ENCODE measurements around the gene OR51D1. TPM values are rescaled to one million over a fixed set of nuclear protein-coding genes. Genes with fewer than 3 reads are reported as not detected.

OR51D1 gene
- total RNA-seq, 1 experiment from 2014 or later = not detected

DNA sequence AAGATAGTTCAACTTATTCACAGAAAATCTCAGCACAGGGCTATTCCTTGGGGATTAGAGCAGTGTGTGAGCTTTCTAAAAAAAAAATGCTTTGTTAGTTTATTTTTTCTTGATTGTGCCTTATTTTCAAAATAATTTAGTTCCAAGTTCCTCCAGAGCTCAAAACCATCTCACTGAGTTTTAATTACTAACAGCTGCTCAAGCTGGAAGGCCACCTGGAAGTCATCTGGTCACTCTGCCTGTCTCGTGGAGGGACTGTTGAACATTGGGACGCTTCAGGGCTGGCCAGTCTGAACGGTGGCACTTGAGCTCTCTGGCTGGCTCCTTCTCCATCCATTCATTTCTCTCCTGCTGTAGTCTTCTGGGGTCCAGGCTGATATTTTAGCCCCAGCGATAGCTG, 10.5 kb downstream of the OR51D1 start:
- Histone ChIP-seq H3K4me1 (ENCODE audit: insufficient read depth, low read length, poor library complexity, severe bottlenecking) (no peaks in the 10 kb centered on the region), H3K36me3 (ENCODE audit: insufficient read depth, low read length, poor library complexity, severe bottlenecking) (no peaks in the 10 kb centered on the region), H3K4me3 (ENCODE audit: low read depth, low read length, poor library complexity, severe bottlenecking) (no peak overlapping the region), H3K27ac (ENCODE audit: low read depth, low read length, poor library complexity, severe bottlenecking) (no peak overlapping the region), H3K27me3 (replicated peaks; ENCODE audit: insufficient read depth, low read depth, low read length, poor library complexity) (no peaks in the 10 kb centered on the region), H3K9me3 (ENCODE audit: low read depth, low read length, poor library complexity, severe bottlenecking) (no peaks in the 10 kb centered on the region)
- ChIA-PET CTCF (interaction anchor here (1.0 kb wide), 1 partner anchor 12 kb away, joined by 3 read pairs; no protein-coding TSS in a partner anchor), POLR2A (ENCODE audit: low non-redundant PET) (no interaction called here)
- DNase-seq (ENCODE audit: low spot score) = no peak
- no TSS peak for BruUV-seq (replicated peaks)
- intact Hi-C loops (cut with micrococcal nuclease; ENCODE audit: unreplicated experiment) = no loop called here
- TF ChIP-seq, protein P1, sequence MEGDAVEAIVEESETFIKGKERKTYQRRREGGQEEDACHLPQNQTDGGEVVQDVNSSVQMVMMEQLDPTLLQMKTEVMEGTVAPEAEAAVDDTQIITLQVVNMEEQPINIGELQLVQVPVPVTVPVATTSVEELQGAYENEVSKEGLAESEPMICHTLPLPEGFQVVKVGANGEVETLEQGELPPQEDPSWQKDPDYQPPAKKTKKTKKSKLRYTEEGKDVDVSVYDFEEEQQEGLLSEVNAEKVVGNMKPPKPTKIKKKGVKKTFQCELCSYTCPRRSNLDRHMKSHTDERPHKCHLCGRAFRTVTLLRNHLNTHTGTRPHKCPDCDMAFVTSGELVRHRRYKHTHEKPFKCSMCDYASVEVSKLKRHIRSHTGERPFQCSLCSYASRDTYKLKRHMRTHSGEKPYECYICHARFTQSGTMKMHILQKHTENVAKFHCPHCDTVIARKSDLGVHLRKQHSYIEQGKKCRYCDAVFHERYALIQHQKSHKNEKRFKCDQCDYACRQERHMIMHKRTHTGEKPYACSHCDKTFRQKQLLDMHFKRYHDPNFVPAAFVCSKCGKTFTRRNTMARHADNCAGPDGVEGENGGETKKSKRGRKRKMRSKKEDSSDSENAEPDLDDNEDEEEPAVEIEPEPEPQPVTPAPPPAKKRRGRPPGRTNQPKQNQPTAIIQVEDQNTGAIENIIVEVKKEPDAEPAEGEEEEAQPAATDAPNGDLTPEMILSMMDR (conservative IDR thresholded peaks at IDR 0.05; ENCODE audit: low read depth, low read length) = no peak
- no peak for TF ChIP-seq EZH2 (IDR thresholded peaks at IDR 0.05; ENCODE audit: borderline replicate concordance, low read depth, low read length, poor library complexity, severe bottlenecking)

DNA sequence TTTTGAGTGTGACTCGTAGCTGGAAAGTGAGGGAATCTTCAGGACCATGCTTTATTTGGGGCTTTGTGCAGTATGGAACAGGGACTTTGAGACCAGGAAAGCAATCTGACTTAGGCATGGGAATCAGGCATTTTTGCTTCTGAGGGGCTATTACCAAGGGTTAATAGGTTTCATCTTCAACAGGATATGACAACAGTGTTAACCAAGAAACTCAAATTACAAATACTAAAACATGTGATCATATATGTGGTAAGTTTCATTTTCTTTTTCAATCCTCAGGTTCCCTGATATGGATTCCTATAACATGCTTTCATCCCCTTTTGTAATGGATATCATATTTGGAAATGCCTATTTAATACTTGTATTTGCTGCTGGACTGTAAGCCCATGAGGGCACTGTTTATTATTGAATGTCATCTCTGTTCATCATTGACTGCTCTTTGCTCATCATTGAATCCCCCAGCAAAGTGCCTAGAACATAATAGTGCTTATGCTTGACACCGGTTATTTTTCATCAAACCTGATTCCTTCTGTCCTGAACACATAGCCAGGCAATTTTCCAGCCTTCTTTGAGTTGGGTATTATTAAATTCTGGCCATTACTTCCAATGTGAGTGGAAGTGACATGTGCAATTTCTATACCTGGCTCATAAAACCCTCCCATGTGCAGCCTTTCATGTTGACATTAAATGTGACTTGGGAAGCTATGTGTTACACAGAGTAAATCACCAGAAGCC, 17.5 kb downstream of the OR51D1 start:
- no peak for TF ChIP-seq EZH2 (IDR thresholded peaks at IDR 0.05; ENCODE audit: borderline replicate concordance, low read depth, low read length, poor library complexity, severe bottlenecking)
- TF ChIP-seq, protein P1 (conservative IDR thresholded peaks at IDR 0.05; ENCODE audit: low read depth, low read length) = no peak
- CTCF ChIA-PET = no interaction called here
- no peaks in the 10 kb centered on the region for H3K9me3 ChIP-seq (ENCODE audit: low read depth, low read length, poor library complexity, severe bottlenecking)

DNA sequence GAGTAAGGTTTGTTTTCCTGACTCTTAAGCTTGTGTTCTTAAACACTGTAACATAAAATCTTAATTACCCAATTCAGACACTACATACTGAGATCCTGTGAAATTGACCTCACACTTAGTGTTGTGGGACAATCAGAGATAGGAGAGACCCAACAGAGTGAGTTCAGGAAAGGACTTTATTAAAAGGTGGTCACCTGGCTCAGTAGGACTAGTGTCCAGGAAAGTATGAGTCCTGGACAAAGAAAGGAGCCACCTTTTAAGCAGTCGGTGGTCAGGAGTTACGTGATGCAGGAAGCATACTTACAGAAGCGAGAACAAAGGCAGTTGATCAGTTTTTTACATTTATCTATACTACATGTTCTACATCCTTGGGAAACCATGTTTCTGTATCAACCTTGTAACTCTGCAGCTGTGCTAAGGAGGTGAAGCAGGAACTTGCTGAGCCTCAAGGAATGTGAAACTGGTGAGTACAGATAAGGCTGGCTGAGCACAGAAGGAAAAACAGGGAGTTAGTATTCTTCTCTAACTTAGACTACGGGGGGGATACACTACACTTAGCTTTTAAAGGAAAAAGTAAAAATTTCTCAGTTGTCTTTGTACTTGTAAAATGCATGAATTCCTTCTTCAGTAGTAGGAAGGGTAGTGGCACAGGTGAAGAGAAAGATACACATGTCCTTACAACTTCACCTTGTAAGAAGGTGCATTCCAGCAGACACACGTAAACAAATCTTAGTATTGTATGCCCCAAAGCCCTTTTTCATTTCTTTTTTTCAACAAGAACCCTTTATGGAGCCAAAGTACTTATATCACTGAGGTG, 21.6 kb downstream of the OR51D1 start:
- DNase-seq (ENCODE audit: low spot score) = no peak
- no TSS peak for BruUV-seq (replicated peaks)
- Histone ChIP-seq H3K27ac (ENCODE audit: low read depth, low read length, poor library complexity, severe bottlenecking) (no peak overlapping the region), H3K36me3 (ENCODE audit: insufficient read depth, low read length, poor library complexity, severe bottlenecking) (no peaks in the 10 kb centered on the region), H3K4me3 (ENCODE audit: low read depth, low read length, poor library complexity, severe bottlenecking) (no peak overlapping the region), H3K9me3 (ENCODE audit: low read depth, low read length, poor library complexity, severe bottlenecking) (no peaks in the 10 kb centered on the region), H3K4me1 (ENCODE audit: insufficient read depth, low read length, poor library complexity, severe bottlenecking) (no peaks in the 10 kb centered on the region), H3K27me3 (replicated peaks; ENCODE audit: insufficient read depth, low read depth, low read length, poor library complexity) (no peaks in the 10 kb centered on the region)
- TF ChIP-seq EZH2 (IDR thresholded peaks at IDR 0.05; ENCODE audit: borderline replicate concordance, low read depth, low read length, poor library complexity, severe bottlenecking) = no peak
- ChIA-PET POLR2A (ENCODE audit: low non-redundant PET) (no interaction called here), CTCF (no interaction called here)
- intact Hi-C loops (cut with micrococcal nuclease; ENCODE audit: unreplicated experiment) = no loop called here

More for the DNA sequence above, 17.5 kb downstream of the OR51D1 start:
- BruUV-seq (replicated peaks) = no TSS peak
- Histone ChIP-seq H3K36me3 (ENCODE audit: insufficient read depth, low read length, poor library complexity, severe bottlenecking) (no peaks in the 10 kb centered on the region), H3K4me1 (ENCODE audit: insufficient read depth, low read length, poor library complexity, severe bottlenecking) (no peaks in the 10 kb centered on the region), H3K27ac (ENCODE audit: low read depth, low read length, poor library complexity, severe bottlenecking) (no peak overlapping the region), H3K27me3 (replicated peaks; ENCODE audit: insufficient read depth, low read depth, low read length, poor library complexity) (no peaks in the 10 kb centered on the region), H3K4me3 (ENCODE audit: low read depth, low read length, poor library complexity, severe bottlenecking) (no peak overlapping the region)
- intact Hi-C loops (cut with micrococcal nuclease; ENCODE audit: unreplicated experiment) = no loop called here
- POLR2A ChIA-PET (ENCODE audit: low non-redundant PET) = no interaction called here
- no peak for DNase-seq (ENCODE audit: low spot score)

Measured in A673 (cell line).